Measurements from ENCODE around the gene CBR1. TPM values are rescaled to one million over a fixed set of nuclear protein-coding genes. Genes with fewer than 3 reads are reported as not detected.

The CBR1 gene
- polyA plus RNA-seq, 1 donor (not counting 4 experiments of a cell fraction or from before 2014, with no cell fraction given), result 207 TPM

- Histone ChIP-seq H3K27ac (ENCODE audit: control insufficient read depth, insufficient read depth, low read length) (peak within 1 kb of the TSS; percentile 91), H3K9me1 (ENCODE audit: control insufficient read depth, extremely low read depth, insufficient read depth, low read length) (no peaks in the 10 kb centered on the region), H3K36me3 (ENCODE audit: control insufficient read depth in 2 of 2, extremely low read depth in 1 of 2, insufficient read depth in 2 of 2, low read length in 2 of 2) (peaks cover 8 to 11% of the 10 kb centered on the region in 2 experiments), H3K9ac (ENCODE audit: control insufficient read depth, extremely low read depth, insufficient read depth, low read length) (peak within 1 kb of the TSS; percentile 95), H3K9me3 (ENCODE audit: control insufficient read depth, low read depth, low read length) (no peaks in the 10 kb centered on the region), H2AFZ (ENCODE audit: control insufficient read depth, low read length) (peak within 1 kb of the TSS; percentile 95), H3K4me3 (ENCODE audit: control insufficient read depth in 2 of 3, extremely low read depth in 1 of 3, insufficient read depth in 2 of 3, low read depth in 1 of 3, low read length in 3 of 3) (peak within 1 kb of the TSS; percentile 92 to 96 (median 96)), H3K27me3 (ENCODE audit: control insufficient read depth, extremely low read depth, insufficient read depth, low read length) (no peaks in the 10 kb centered on the region), H3K4me1 (ENCODE audit: control insufficient read depth, extremely low read depth, insufficient read depth, low read length) (peaks cover 17% of the 10 kb centered on the region), H3K4me2 (ENCODE audit: control insufficient read depth, extremely low read depth, insufficient read depth, low read depth, low read length) (peak within 1 kb of the TSS; percentile 83), H3K79me2 (ENCODE audit: control insufficient read depth, insufficient read depth, low read length) (peaks cover 10% of the 10 kb centered on the region), H4K20me1 (ENCODE audit: control insufficient read depth, extremely low read depth, insufficient read depth, low read length) (no peaks in the 10 kb centered on the region)
- DNase-seq (ENCODE audit: low read depth, low spot score), result peak; percentile 83
- dilution Hi-C loops (cut with MboI; ENCODE audit: extremely low pct_ligation_motif_present, low sequenced_read_pairs), result no loop called here
- FAIRE-seq, result peak; percentile 73
- TF ChIP-seq EZH2 (IDR thresholded peaks at IDR 0.05; ENCODE audit: low read length), result no peak
- TF ChIP-seq CTCF (optimal IDR thresholded peaks at IDR 0.05 in 1 of 3, IDR thresholded peaks at IDR 0.05 in 1 of 3, conservative IDR thresholded peaks at IDR 0.05 in 1 of 3; ENCODE audit: extremely low read depth in 1 of 3, insufficient read depth in 2 of 3, low read length in 3 of 3), result no peak
Observed at GRCh38 chr21:36060159-36060921, 9.5 kb upstream of the CBR1 start, which contains the start of gene SETD4. TSS of gene SETD4 (minus strand) at chr21:36060526. CDS start at chr21:36058888, 1,638 bp downstream.

- H3K9ac ChIP-seq (ENCODE audit: control insufficient read depth, extremely low read depth, insufficient read depth, low read length), result no peak overlapping the region
- no peak for TF ChIP-seq EZH2 (IDR thresholded peaks at IDR 0.05; ENCODE audit: low read length)
- TF ChIP-seq CTCF (optimal IDR thresholded peaks at IDR 0.05 in 1 of 3, IDR thresholded peaks at IDR 0.05 in 1 of 3, conservative IDR thresholded peaks at IDR 0.05 in 1 of 3; ENCODE audit: extremely low read depth in 1 of 3, insufficient read depth in 2 of 3, low read length in 3 of 3), result no peak
- H3K9me1 ChIP-seq (ENCODE audit: control insufficient read depth, extremely low read depth, insufficient read depth, low read length), result no peaks in the 10 kb centered on the region
- H3K36me3 ChIP-seq (ENCODE audit: control insufficient read depth in 2 of 2, extremely low read depth in 1 of 2, insufficient read depth in 2 of 2, low read length in 2 of 2), result peaks cover 2 to 4% of the 10 kb centered on the region in 2 experiments
- H3K4me3 ChIP-seq (ENCODE audit: control insufficient read depth in 2 of 3, extremely low read depth in 1 of 3, insufficient read depth in 2 of 3, low read depth in 1 of 3, low read length in 3 of 3), result no peak overlapping the region
- no peak for DNase-seq (ENCODE audit: low read depth, low spot score)
- H3K79me2 ChIP-seq (ENCODE audit: control insufficient read depth, insufficient read depth, low read length), result peaks cover 10% of the 10 kb centered on the region
- H3K4me1 ChIP-seq (ENCODE audit: control insufficient read depth, extremely low read depth, insufficient read depth, low read length), result peaks cover 17% of the 10 kb centered on the region
- H3K27ac ChIP-seq (ENCODE audit: control insufficient read depth, insufficient read depth, low read length), result no peak overlapping the region
- H3K9me3 ChIP-seq (ENCODE audit: control insufficient read depth, low read depth, low read length), result no peaks in the 10 kb centered on the region
- H4K20me1 ChIP-seq (ENCODE audit: control insufficient read depth, extremely low read depth, insufficient read depth, low read length), result no peaks in the 10 kb centered on the region
- H3K4me2 ChIP-seq (ENCODE audit: control insufficient read depth, extremely low read depth, insufficient read depth, low read depth, low read length), result no peak overlapping the region
- dilution Hi-C loops (cut with MboI; ENCODE audit: extremely low pct_ligation_motif_present, low sequenced_read_pairs), result no loop called here
- no peaks in the 10 kb centered on the region for H3K27me3 ChIP-seq (ENCODE audit: control insufficient read depth, extremely low read depth, insufficient read depth, low read length)
- H2AFZ ChIP-seq (ENCODE audit: control insufficient read depth, low read length), result no peak overlapping the region
- FAIRE-seq, result no peak
Observed at GRCh38 chr21:36061445-36061844, 8.4 kb upstream of the CBR1 start.

All from keratinocyte (primary cell).